Measurements from ENCODE around the gene CRYGN.

- TF ChIP-seq CTCF (IDR thresholded peaks at IDR 0.05): no peak
- TF ChIP-seq POLR2AphosphoS5 (IDR thresholded peaks at IDR 0.05; ENCODE audit: insufficient read depth in 1 of 2, low read depth in 1 of 2): no peak
Observed at GRCh38 chr7:151402029-151402835, 37.7 kb downstream of the CRYGN start.
